IMR-90 (cell line): ENCODE data around the gene FAM89B.

Experiments used
- BHLHE40 ChIP-seq: fragments of 150-350 bp; IDR thresholded peaks from 2 replicates; pipeline ENCODE4 v1.6.1; 2016; ENCODE audit warnings: mild to moderate bottlenecking, low read depth, low read length
- CEBPB ChIP-seq: IDR thresholded peaks from 2 replicates; pipeline ENCODE4 v1.6.1; 2012; ENCODE audit warnings: low read depth, low read length, improper control_type of control experiment
- CHD1 ChIP-seq: IDR thresholded peaks from 2 replicates; pipeline ENCODE4 v1.6.1; 2012; ENCODE audit warnings: low read depth, low read length, improper control_type of control experiment
- FOS ChIP-seq: fragments of 150-350 bp; IDR thresholded peaks from 2 replicates; pipeline ENCODE4 v1.6.1; 2016; ENCODE audit warnings: low read depth, low read length
- MAFK ChIP-seq: IDR thresholded peaks from 2 replicates; pipeline ENCODE4 v1.6.1; 2012; ENCODE audit warnings: low read depth, low read length, improper control_type of control experiment
- MXI1 ChIP-seq: IDR thresholded peaks from 2 replicates; pipeline ENCODE4 v1.6.1; 2012; ENCODE audit warnings: low read depth, mild to moderate bottlenecking, low read length, moderate library complexity, borderline replicate concordance
- NFE2L2 ChIP-seq: fragments of 150-350 bp; IDR thresholded peaks from 2 replicates; pipeline ENCODE4 v1.6.1; 2016; ENCODE audit warnings: low read depth, mild to moderate bottlenecking, low read length
- POLR2A ChIP-seq: IDR thresholded peaks from 2 replicates; pipeline ENCODE4 v1.6.1; 2012; ENCODE audit warnings: mild to moderate bottlenecking, low read depth, low read length
- RAD21 ChIP-seq: IDR thresholded peaks from 2 replicates; pipeline ENCODE4 v1.6.1; 2012; ENCODE audit warnings: low read length, improper control_type of control experiment
- RCOR1 ChIP-seq: IDR thresholded peaks from 2 replicates; pipeline ENCODE4 v1.6.1; 2012; ENCODE audit warnings: mild to moderate bottlenecking, low read length, improper control_type of control experiment; ENCODE audit not compliant: insufficient replicate concordance
- RFX5 ChIP-seq: IDR thresholded peaks from 2 replicates; pipeline ENCODE4 v1.8.0; 2012; ENCODE audit warnings: low read depth, mild to moderate bottlenecking, low read length, moderate library complexity
- TF ChIP-seq, protein P1 (sequence below): conservative IDR thresholded peaks from 2 replicates; pipeline ENCODE4 v1.5.1; 2012; ENCODE audit warnings: mild to moderate bottlenecking, low read depth, low read length, improper control_type of control experiment
- TF ChIP-seq, protein P2 (sequence below): fragments of 150-350 bp; IDR thresholded peaks from 2 replicates; pipeline ENCODE4 v1.6.1; 2017; ENCODE audit warnings: mild to moderate bottlenecking, antibody characterized with exemption, low read length, low read depth
- TF ChIP-seq, protein P3 (sequence below): fragments of 150-350 bp; IDR thresholded peaks from 2 replicates; pipeline ENCODE4 v1.6.1; 2016; ENCODE audit warnings: low read depth, mild to moderate bottlenecking, low read length, moderate library complexity, borderline replicate concordance

DNA sequence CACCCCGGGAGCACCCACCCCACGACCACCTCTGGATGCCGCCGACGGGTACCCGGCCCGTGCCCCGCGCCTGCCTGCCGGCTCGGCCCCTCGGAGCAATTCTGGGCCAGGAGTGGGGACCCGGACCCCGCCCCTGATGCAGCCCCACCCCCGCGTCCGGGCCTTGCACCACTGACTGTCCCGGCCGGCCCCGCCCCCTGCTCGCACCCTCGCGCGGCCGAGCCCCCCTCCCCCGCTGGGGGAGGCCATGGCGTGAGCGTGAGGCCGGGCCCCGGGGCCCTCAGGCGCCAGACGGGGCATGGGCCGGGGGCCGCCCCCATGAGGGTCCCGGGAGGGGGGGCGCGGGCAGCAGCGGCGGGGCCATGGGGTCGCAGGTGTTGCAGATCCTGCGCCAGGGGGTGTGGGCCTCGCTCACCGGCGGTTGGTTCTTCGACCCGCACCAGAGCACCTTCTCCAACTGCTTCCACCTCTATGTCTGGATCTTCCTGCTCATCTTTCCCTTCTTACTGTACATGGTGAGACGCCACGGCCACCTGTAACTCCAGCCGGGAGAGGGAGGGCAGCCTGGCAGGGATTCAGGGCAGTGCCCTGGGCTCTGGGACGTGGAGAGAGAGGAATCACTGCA is 43.7 kb downstream of the FAM89B start:
- TF ChIP-seq, protein P1, sequence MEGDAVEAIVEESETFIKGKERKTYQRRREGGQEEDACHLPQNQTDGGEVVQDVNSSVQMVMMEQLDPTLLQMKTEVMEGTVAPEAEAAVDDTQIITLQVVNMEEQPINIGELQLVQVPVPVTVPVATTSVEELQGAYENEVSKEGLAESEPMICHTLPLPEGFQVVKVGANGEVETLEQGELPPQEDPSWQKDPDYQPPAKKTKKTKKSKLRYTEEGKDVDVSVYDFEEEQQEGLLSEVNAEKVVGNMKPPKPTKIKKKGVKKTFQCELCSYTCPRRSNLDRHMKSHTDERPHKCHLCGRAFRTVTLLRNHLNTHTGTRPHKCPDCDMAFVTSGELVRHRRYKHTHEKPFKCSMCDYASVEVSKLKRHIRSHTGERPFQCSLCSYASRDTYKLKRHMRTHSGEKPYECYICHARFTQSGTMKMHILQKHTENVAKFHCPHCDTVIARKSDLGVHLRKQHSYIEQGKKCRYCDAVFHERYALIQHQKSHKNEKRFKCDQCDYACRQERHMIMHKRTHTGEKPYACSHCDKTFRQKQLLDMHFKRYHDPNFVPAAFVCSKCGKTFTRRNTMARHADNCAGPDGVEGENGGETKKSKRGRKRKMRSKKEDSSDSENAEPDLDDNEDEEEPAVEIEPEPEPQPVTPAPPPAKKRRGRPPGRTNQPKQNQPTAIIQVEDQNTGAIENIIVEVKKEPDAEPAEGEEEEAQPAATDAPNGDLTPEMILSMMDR = no peak
- TF ChIP-seq, protein P2, sequence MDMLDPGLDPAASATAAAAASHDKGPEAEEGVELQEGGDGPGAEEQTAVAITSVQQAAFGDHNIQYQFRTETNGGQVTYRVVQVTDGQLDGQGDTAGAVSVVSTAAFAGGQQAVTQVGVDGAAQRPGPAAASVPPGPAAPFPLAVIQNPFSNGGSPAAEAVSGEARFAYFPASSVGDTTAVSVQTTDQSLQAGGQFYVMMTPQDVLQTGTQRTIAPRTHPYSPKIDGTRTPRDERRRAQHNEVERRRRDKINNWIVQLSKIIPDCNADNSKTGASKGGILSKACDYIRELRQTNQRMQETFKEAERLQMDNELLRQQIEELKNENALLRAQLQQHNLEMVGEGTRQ = no peak
- TF ChIP-seq RAD21 = no peak
- no peak; the same call in 1 of the 2 replicates for TF ChIP-seq POLR2A
- TF ChIP-seq BHLHE40 = no peak
- no peak for TF ChIP-seq MXI1
- no peak for TF ChIP-seq NFE2L2
- TF ChIP-seq CEBPB = no peak
- TF ChIP-seq RFX5 = no peak
- TF ChIP-seq FOS = no peak
- TF ChIP-seq MAFK = no peak
- TF ChIP-seq, protein P3, sequence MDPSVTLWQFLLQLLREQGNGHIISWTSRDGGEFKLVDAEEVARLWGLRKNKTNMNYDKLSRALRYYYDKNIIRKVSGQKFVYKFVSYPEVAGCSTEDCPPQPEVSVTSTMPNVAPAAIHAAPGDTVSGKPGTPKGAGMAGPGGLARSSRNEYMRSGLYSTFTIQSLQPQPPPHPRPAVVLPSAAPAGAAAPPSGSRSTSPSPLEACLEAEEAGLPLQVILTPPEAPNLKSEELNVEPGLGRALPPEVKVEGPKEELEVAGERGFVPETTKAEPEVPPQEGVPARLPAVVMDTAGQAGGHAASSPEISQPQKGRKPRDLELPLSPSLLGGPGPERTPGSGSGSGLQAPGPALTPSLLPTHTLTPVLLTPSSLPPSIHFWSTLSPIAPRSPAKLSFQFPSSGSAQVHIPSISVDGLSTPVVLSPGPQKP = no peak
- no peak; the same call in 1 of the 2 replicates for TF ChIP-seq CHD1
- no peak for TF ChIP-seq RCOR1
